ENCODE data around the gene TRIM31. TPM values are rescaled to one million over a fixed set of nuclear protein-coding genes. Genes with fewer than 3 reads are reported as not detected.

Gene TRIM31, protein sequence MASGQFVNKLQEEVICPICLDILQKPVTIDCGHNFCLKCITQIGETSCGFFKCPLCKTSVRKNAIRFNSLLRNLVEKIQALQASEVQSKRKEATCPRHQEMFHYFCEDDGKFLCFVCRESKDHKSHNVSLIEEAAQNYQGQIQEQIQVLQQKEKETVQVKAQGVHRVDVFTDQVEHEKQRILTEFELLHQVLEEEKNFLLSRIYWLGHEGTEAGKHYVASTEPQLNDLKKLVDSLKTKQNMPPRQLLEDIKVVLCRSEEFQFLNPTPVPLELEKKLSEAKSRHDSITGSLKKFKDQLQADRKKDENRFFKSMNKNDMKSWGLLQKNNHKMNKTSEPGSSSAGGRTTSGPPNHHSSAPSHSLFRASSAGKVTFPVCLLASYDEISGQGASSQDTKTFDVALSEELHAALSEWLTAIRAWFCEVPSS
- total RNA-seq = not detected in 2 replicates

DNA sequence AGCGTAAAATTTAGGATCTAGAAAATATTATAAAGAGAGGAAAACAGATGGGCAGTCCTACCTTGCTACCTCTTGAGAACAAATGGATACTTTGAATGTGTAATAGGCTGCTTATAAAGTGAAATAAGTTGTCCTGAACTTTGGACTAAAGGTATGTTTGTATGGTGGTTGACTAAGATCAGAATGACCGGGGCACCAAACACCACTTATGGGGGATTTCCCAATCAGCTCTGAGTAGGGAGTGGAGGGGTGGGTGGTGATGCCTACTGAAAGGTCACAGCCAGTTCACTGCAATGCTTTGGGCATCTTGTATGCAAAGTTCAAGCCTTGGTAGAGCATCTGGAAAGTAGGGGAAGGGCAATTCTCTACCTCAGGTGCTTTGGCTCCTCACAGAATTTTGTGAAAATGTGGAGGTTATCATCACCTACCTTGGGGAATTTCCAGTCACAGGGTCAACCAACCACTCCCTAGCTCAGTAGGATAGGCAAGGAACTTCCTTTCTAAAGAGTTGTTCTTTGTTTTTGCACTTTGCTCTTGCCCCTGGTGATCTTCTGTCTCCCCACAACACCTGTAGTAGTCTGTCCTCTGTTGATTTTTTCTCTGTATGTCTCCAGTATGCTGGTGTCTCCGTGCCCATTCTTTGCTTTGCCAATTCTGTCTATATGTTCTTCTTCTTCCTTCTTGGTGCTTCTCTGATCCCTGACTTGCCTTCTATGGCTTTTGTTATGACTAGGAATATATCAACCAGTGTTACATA, at the start of gene TRIM31:
TSS of gene TRIM31 (minus strand) at position 88 of the 757 bp plus-strand sequence. CDS start 285 bp downstream, outside the sequence.

DNA sequence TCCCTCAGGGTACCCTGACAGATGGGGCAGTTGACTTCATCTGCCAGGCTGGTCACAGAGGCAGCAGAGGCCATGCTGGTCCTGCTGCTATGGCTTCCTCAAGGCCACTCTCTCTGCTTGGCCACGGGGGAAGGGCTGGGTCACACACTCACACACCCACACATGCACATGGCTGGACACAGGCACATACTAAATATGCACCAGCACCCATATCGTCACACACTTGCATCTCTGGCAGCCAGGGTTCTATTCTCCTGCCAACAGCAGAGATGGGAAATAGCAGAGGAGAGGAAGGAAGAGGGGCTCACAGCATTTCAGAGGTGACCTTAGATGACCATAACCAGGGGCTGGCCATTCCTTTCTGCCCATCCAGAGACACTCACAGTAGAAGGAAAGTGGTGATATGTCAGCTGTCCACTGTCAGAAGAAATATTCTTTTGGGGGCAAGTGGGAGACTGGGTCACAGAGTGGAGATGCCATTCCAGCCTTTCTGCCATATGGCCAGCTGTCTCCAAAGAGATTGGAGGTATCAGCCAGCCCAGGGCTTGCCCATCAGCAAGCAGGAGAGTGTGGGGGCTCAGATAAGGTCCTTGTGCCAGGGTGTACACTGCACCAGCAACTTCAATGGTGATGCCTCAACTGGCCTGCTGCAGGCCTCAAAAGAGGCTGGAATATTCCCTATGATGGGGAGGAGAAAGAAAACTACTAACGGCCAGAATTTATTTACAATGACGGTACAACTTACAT, 48.1 kb upstream of the TRIM31 start, which contains the start of gene TRIM10:
TSS of gene TRIM10 (minus strand) at position 427 of the 747 bp plus-strand sequence. CDS start at position 74, 353 bp downstream.

DNA sequence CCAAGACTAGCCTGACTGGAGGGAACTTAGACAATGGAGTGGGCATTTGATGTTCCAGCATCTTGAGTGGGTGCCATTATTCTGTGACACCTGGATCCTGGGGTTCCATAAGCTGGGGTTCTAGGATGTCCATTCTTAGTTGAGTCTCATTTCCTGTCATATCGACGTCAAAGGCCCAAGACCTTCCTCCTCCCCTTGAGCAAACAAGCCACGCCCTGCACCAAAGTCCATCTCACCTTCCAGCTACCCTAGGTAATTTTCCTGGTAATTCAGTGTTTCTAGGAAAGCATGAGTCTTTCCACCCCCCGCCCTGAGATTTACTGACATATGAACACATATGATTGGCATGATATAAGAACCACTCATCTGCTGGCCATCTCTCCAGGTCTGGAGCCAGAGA, 22.9 kb upstream of the TRIM31 start, which contains the start of gene TRIM40:
TSS of gene TRIM40 (plus strand) at position 384 of the 400 bp plus-strand sequence. CDS start 897 bp downstream, outside the sequence.

DNA sequence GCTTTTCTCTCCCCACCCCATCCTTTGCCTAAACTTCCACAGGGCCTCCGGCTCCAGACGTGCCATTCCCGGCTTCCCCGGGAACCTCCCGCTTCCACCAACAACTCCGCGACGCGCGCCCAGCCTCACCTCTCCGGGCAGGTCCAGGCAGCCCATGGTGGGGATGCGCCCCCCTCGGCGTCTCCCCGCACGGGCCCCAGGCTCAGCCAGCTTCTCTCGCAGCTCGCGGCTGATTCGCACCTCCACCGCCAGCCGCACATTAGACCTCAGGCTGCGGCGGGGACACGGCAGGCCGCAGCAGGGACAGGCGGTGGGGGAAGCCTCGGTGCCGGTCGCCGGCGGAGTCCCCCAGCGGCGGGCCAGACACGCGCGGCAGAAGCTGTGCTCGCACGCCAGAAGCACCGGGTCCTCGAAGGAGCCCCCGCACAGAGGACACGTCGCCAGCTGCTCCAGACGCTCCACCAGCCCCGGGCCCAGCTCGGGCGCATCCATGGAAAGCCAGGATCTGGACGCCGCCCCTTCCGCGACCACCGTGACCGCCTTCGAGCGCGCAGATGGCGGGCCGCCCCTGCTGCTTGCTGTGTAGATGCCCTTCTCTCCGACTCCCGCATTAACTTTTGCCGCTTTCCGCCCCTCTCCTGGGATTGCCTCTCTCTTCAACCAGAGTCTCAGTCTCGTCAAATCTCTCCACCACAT, 37.6 kb downstream of the TRIM31 start, which contains the start of gene RNF39:
TSS of gene RNF39 (minus strand) at position 676 of the 696 bp plus-strand sequence. CDS start at position 492, 184 bp downstream.

DNA sequence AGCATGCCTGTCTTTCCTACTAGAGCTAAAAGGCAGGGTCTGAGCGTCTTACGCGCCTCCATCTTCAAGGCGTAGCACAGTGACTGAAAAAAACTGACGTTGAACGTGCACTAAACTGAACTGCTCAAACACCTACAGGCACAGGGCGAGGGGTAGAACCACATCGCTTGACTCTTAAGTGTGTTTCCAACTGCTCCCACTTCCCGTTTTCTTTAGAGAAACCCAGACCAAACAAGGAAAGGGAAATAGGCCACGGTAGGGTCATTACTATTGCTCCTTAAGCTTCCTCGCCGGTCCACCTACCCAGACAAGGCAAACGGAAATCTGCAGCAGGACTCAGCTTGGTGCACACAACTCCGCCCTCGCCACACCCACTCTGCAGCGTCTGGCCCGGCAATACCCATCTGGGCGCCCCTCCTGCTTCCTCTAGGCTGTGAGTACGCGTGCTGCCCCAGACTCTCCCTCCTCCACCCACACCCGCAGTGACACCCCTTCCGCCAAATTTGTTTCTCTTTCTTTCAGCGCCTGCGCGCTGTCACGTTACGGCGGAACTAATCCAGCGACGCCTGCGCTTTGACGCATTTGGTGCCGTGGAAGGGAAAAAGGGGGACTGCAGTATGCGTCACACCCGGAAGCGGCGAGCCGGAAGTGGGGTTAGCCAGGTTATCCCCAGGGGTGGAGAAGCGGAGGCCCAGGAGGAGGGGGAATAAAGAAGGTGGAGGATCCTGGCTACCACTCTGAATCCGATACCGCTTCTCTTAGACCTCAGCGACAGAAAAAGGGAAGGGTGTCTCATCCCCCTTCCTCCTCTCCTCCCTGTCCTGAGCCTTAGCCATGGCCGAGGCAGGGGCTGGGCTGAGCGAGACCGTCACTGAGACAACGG, 46.1 kb downstream of the TRIM31 start, which contains the start of gene PPP1R11:
TSS of gene PPP1R11 (plus strand) at position 622 of the 883 bp plus-strand sequence. CDS start at position 835, 213 bp downstream.

DNA sequence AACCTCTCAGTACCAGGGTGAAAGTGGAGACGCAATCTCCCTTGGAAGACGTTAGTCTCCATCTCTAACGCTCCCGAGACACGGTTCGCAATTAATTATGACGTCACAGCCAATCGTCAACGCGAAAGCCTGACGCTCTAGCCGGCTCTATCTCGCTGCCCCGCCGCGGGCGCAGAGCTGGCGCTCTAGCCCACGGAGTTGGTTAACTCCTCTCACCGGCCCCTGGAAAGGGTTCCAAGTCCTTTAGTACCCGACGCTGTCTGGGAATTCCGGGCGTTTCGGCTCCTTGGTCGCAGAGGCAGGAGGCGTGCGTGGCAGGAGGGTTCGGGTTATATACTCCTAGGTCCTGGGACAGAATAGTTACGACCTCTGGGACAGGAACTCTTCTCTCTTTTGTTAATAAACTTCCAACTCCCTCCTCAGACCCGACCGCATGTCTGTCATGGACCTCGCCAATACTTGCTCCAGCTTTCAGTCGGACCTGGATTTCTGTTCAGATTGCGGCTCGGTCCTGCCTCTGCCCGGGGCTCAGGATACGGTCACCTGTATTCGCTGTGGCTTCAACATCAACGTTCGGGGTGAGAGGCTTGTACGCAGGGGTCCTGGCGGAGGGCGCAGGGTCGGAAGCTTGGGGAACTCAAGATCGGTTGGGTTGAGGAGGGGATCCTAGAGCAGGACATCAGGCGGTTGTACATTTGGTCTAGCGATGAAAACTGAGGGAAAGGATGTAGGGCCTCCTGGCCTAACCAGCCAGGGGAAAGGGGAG, 51.6 kb downstream of the TRIM31 start, which contains the start of gene POLR1H:
TSS of gene POLR1H (plus strand) at position 174 of the 766 bp plus-strand sequence. CDS start at position 434, 260 bp downstream.

Other genes starting within 250 kb of the TRIM31 start
- gene HLA-A, start 170.6 kb downstream of the TRIM31 start, total RNA-seq = 804 and 1,185 TPM in 2 replicates
- 26.9 and 35.3 TPM in 2 replicates for gene POLR1H, start 51.8 kb downstream of the TRIM31 start, total RNA-seq
- 8.9 and 15.9 TPM in 2 replicates for gene PPP1R11, start 45.9 kb downstream of the TRIM31 start, total RNA-seq
- not detected in 2 replicates for gene RNF39, start 37.3 kb downstream of the TRIM31 start, total RNA-seq
- not detected in 2 replicates for gene TRIM40, start 23.1 kb upstream of the TRIM31 start, total RNA-seq
- not detected in 2 replicates for gene TRIM10, start 48.1 kb upstream of the TRIM31 start, total RNA-seq
- not detected in 2 replicates for gene TRIM15, start 50.5 kb upstream of the TRIM31 start, total RNA-seq
- 19.8 and 32.6 TPM in 2 replicates for gene TRIM26, start 100.3 kb upstream of the TRIM31 start, total RNA-seq
- gene TRIM39, start 213.8 kb upstream of the TRIM31 start, total RNA-seq = 6.3 and 8.8 TPM in 2 replicates
- gene RPP21, start 232.1 kb upstream of the TRIM31 start, total RNA-seq = 15.1 and 18.3 TPM in 2 replicates

All from bladder microvascular endothelial cell (primary cell).